C4-2B (cell line): ENCODE measurements around the gene GJB5.

ENCODE experiments used
- CTCF ChIP-seq: fragments of 450-650 bp; conservative IDR thresholded peaks from 2 replicates; pipeline ENCODE4 v1.5.1; 2017; ENCODE audit warnings: mild to moderate bottlenecking
- ZFX ChIP-seq: fragments of 450-650 bp; IDR thresholded peaks from 2 replicates; pipeline ENCODE4 v1.6.1; 2017

- TF ChIP-seq CTCF = no peak
- TF ChIP-seq ZFX = no peak
These were observed 37.6 kb downstream of the GJB5 start for GRCh38 chr1:34792424-34792823.
